A549 (cell line): ENCODE measurements around the gene CDYL2. TPM values are rescaled to one million over a fixed set of nuclear protein-coding genes. Genes with fewer than 3 reads are reported as not detected.

Experiments
- ATAC-seq, 2 experiments: fragments of 200-7000 bp in 1 of 2; fragments of >200 bp in 1 of 2; cut with Nextera tagmentation in 1 of 2; cut with Tn5 transposase in 1 of 2; 3 replicates each; pipeline versions ENCODE4 v1.8.0 to v1.9.1; 2018 to 2020; ENCODE audit warnings: mild to moderate bottlenecking in 1 of 2, moderate library complexity in 1 of 2
- CTCF ChIA-PET: fragments of 300-600 bp; sonication (Branson Sonifier 250); formaldehyde crosslinking; extraction: SDS; loops from one replicate; lab custom pipeline; 2021; ENCODE audit warnings: antibody characterized with exemption, inconsistent platforms; lab: Yijun Ruan, JAX
- POLR2A ChIA-PET: fragments of 350-600 bp; formaldehyde crosslinking; extraction: SDS; loops from one replicate; lab custom pipeline; 2021; ENCODE audit warnings: antibody characterized with exemption, inconsistent platforms; lab: Yijun Ruan, JAX
- DNase-seq, 2 experiments: peaks; one replicate each; pipeline versions ENCODE4 v3.0.0 to v3.0.0-alpha.2; 2011 to 2016; ENCODE audit warnings: low read depth in 1 of 2, low spot score in 1 of 2
- FAIRE-seq: peaks from 2 replicates; lab custom pipeline; 2011; peaks lifted over from hg19 to GRCh38; lab: Jason Lieb, UNC
- H3K27ac ChIP-seq, 2 experiments: fragments of >200 bp; sonication (Bioruptor Twin); formaldehyde crosslinking; 3 replicates each; pipeline ENCODE4 v1.5.1; 2016 to 2017
- H3K4me1 ChIP-seq: fragments of >200 bp; sonication (Bioruptor Twin); formaldehyde crosslinking; 3 replicates; pipeline ENCODE4 v1.6.1; 2016
- H3K4me2 ChIP-seq: fragments of >200 bp; sonication (Bioruptor Twin); formaldehyde crosslinking; 3 replicates; pipeline ENCODE4 v1.6.1; 2016
- H3K4me3 ChIP-seq: fragments of >200 bp; sonication (Bioruptor Twin); formaldehyde crosslinking; 3 replicates; pipeline ENCODE4 v1.5.1; 2016
- H3K9me3 ChIP-seq: fragments of >200 bp; sonication (Bioruptor Twin); formaldehyde crosslinking; 3 replicates; pipeline ENCODE4 v1.6.1; 2016
- BHLHE40 ChIP-seq: IDR thresholded peaks from 2 replicates; pipeline ENCODE4 v1.6.1; 2012; ENCODE audit warnings: low read depth, low read length, inconsistent platforms
- CBX2 ChIP-seq: fragments of 200-600 bp; sonication (generic); IDR thresholded peaks from 2 replicates; pipeline ENCODE4 v1.6.1; 2016; ENCODE audit warnings: low read depth, mild to moderate bottlenecking, borderline replicate concordance
- CBX8 ChIP-seq: fragments of 200-600 bp; sonication (generic); IDR thresholded peaks from 2 replicates; pipeline ENCODE4 v1.6.1; 2016
- CHD2 ChIP-seq: fragments of 150-350 bp; IDR thresholded peaks from 2 replicates; pipeline ENCODE4 v1.6.1; 2014; ENCODE audit warnings: low read length; ENCODE audit not compliant: partially characterized antibody
- CHD4 ChIP-seq: fragments of 200-600 bp; sonication (generic); IDR thresholded peaks from 2 replicates; pipeline ENCODE4 v1.6.1; 2016; ENCODE audit warnings: antibody characterized with exemption, mild to moderate bottlenecking, borderline replicate concordance
- ELK1 ChIP-seq: fragments of 150-350 bp; IDR thresholded peaks from 2 replicates; pipeline ENCODE4 v1.6.1; 2014; ENCODE audit warnings: low read depth, mild to moderate bottlenecking, low read length
- EP300 ChIP-seq, 2 experiments: fragments of >200 bp; sonication (Bioruptor Twin); formaldehyde crosslinking; IDR thresholded peaks; 2 replicates in 1 of 2; 3 replicates in 1 of 2; pipeline ENCODE4 v1.6.1; 2016 to 2017
- ESRRA ChIP-seq: fragments of 150-350 bp; IDR thresholded peaks from 2 replicates; pipeline ENCODE4 v1.6.1; 2014; ENCODE audit warnings: mild to moderate bottlenecking, low read length, borderline replicate concordance
- GATA3 ChIP-seq: IDR thresholded peaks from 2 replicates; pipeline ENCODE4 v1.6.1; 2012; ENCODE audit warnings: borderline replicate concordance
- HDAC2 ChIP-seq: fragments of 200-600 bp; sonication (generic); IDR thresholded peaks from 2 replicates; pipeline ENCODE4 v1.6.1; 2016
- HEYL ChIP-seq: fragments of 250-450 bp; sonication (Bioruptor Pico); IDR thresholded peaks from 2 replicates; pipeline ENCODE4 v1.8.0; 2021; ENCODE audit warnings: mild to moderate bottlenecking, moderate library complexity
- JUNB ChIP-seq: fragments of >200 bp; sonication (Bioruptor Twin); formaldehyde crosslinking; IDR thresholded peaks from 2 replicates; pipeline ENCODE4 v1.6.1; 2016
- KDM5A ChIP-seq: fragments of 200-600 bp; sonication (generic); IDR thresholded peaks from 2 replicates; pipeline ENCODE4 v1.6.1; 2016; ENCODE audit warnings: antibody characterized with exemption, mild to moderate bottlenecking
- MAX ChIP-seq: IDR thresholded peaks from 2 replicates; pipeline ENCODE4 v1.6.1; 2012
- MAZ ChIP-seq: fragments of 150-350 bp; IDR thresholded peaks from 2 replicates; pipeline ENCODE4 v1.6.1; 2014; ENCODE audit warnings: antibody characterized with exemption, low read depth, low read length, borderline replicate concordance
- MYC ChIP-seq: IDR thresholded peaks from 2 replicates; pipeline ENCODE4 v1.6.1; 2012; ENCODE audit warnings: mild to moderate bottlenecking, inconsistent platforms, low read length, improper control_type of control experiment, borderline replicate concordance
- NFE2L2 ChIP-seq: fragments of 150-350 bp; conservative IDR thresholded peaks from 2 replicates; pipeline ENCODE4 v1.6.1; 2014; ENCODE audit warnings: low read length
- PHF8 ChIP-seq: fragments of 200-600 bp; sonication (generic); IDR thresholded peaks from 2 replicates; pipeline ENCODE4 v1.6.1; 2016; ENCODE audit warnings: low read depth, mild to moderate bottlenecking, antibody characterized with exemption, moderate library complexity, borderline replicate concordance
- POLR2A ChIP-seq: IDR thresholded peaks from 2 replicates; pipeline ENCODE4 v1.6.1; 2012; ENCODE audit warnings: mild to moderate bottlenecking, low read length
- RAD21 ChIP-seq, 2 experiments: fragments of >200 bp in 1 of 2; sonication (Bioruptor Twin) in 1 of 2; formaldehyde crosslinking in 1 of 2; IDR thresholded peaks in 1 of 2; conservative IDR thresholded peaks in 1 of 2; 2 replicates in 1 of 2; 3 replicates in 1 of 2; pipeline ENCODE4 v1.6.1; 2012 to 2018; ENCODE audit warnings: inconsistent platforms in 1 of 2
- RARB ChIP-seq: fragments of 250-450 bp; sonication (Bioruptor Pico); IDR thresholded peaks from 2 replicates; pipeline ENCODE4 v1.8.0; 2021; ENCODE audit warnings: mild to moderate bottlenecking, moderate library complexity
- RCOR1 ChIP-seq: fragments of 150-350 bp; IDR thresholded peaks from 2 replicates; pipeline ENCODE4 v1.6.1; 2014; ENCODE audit warnings: antibody characterized with exemption, low read length, low read depth
- REST ChIP-seq: fragments of 200-600 bp; sonication (generic); IDR thresholded peaks from 2 replicates; pipeline ENCODE4 v1.6.1; 2016; ENCODE audit warnings: antibody characterized with exemption, mild to moderate bottlenecking, moderate library complexity
- RNF2 ChIP-seq: fragments of 200-600 bp; sonication (generic); IDR thresholded peaks from 2 replicates; pipeline ENCODE4 v1.6.1; 2016; ENCODE audit warnings: low read depth, mild to moderate bottlenecking, antibody characterized with exemption, moderate library complexity, borderline replicate concordance
- SMC3 ChIP-seq: fragments of >200 bp; sonication (Bioruptor Twin); formaldehyde crosslinking; IDR thresholded peaks from 3 replicates; pipeline ENCODE4 v1.6.1; 2018; ENCODE audit warnings: inconsistent platforms
- TFCP2L1 ChIP-seq: fragments of 250-450 bp; sonication (Bioruptor Pico); IDR thresholded peaks from 2 replicates; pipeline ENCODE4 v1.5.0; 2021; ENCODE audit warnings: mild to moderate bottlenecking
- WGBS: methylation state at CpG from one replicate; pipeline ENCODE4 v1.1.6; 2017; ENCODE audit errors: missing lambda C conversion rate; 5-methylcytosine and 5-hydroxymethylcytosine counted together
- polyA plus RNA-seq, 4 experiments: library from polyadenylated mRNA; depleted of rRNA in 3 of 4; stranded (reverse); fragments of >200 nt; fragmentation: RNase III in 1 of 4; extraction: RNeasy Plus Mini Kit Qiagen cat#74134 plus additional on column Dnase treatment in 1 of 4; gene quantifications; 2 replicates in 3 of 4; 3 replicates in 1 of 4; pipeline ENCODE4 v1.2.3, GENCODE V29; 2011 to 2017
- TF ChIP-seq, protein P1 (sequence below): fragments of >200 bp; sonication (Bioruptor Twin); formaldehyde crosslinking; IDR thresholded peaks from 3 replicates; pipeline ENCODE4 v1.6.1; 2016
- TF ChIP-seq, protein P2 (sequence below): fragments of 250-450 bp; sonication (Bioruptor Pico); IDR thresholded peaks from 2 replicates; pipeline ENCODE4 v1.5.0; 2021; ENCODE audit warnings: mild to moderate bottlenecking, moderate library complexity, borderline replicate concordance
- TF ChIP-seq, protein P3 (sequence below): fragments of >200 bp; sonication (Bioruptor Twin); formaldehyde crosslinking; IDR thresholded peaks from 3 replicates; pipeline ENCODE4 v1.5.1; 2016

Gene CDYL2
- polyA plus RNA-seq, 2 of the 4 experiments (the other 2 are of a cell fraction) = 0.05 to 0.10 TPM

GRCh38 chr16:80708823-80709222 lies 95.6 kb downstream of the CDYL2 start:
- H3K4me1 ChIP-seq = no peaks in the 10 kb centered on the region
- POLR2A ChIA-PET = no interaction called here
- no peak for TF ChIP-seq RAD21 (conservative IDR thresholded peaks at IDR 0.05 in 1 of 2, IDR thresholded peaks at IDR 0.05 in 1 of 2)
- no peak for TF ChIP-seq RCOR1
- no peak for TF ChIP-seq RNF2
- TF ChIP-seq MAZ = no peak
- no peak for TF ChIP-seq TFCP2L1 (CRISPR knock-in tag)
- TF ChIP-seq CBX8 = no peak
- no peak for TF ChIP-seq PHF8
- TF ChIP-seq EP300 (IDR thresholded peaks at IDR 0.05) = no peak
- TF ChIP-seq REST = no peak
- TF ChIP-seq HEYL (CRISPR knock-in tag) = no peak
- TF ChIP-seq BHLHE40 = no peak
- TF ChIP-seq MAX = no peak
- TF ChIP-seq MYC = no peak
- TF ChIP-seq NFE2L2 = no peak
- no peak for TF ChIP-seq ELK1
- TF ChIP-seq, protein P1, sequence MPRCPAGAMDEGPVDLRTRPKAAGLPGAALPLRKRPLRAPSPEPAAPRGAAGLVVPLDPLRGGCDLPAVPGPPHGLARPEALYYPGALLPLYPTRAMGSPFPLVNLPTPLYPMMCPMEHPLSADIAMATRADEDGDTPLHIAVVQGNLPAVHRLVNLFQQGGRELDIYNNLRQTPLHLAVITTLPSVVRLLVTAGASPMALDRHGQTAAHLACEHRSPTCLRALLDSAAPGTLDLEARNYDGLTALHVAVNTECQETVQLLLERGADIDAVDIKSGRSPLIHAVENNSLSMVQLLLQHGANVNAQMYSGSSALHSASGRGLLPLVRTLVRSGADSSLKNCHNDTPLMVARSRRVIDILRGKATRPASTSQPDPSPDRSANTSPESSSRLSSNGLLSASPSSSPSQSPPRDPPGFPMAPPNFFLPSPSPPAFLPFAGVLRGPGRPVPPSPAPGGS = no peak
- TF ChIP-seq CBX2 = no peak
- TF ChIP-seq GATA3 = no peak
- no peak overlapping the region for H3K4me3 ChIP-seq
- CTCF ChIA-PET = no interaction called here
- DNase-seq (no peak), ATAC-seq (no peak), FAIRE-seq (no peak)
- H3K27ac ChIP-seq = no peak overlapping the region
- no peak overlapping the region for H3K4me2 ChIP-seq
- WGBS = 32% methylated on average over 9 of the region's 9 CpGs
- H3K9me3 ChIP-seq = 0 out of 3 replicates have a peak, but pooled peaks cover 3% of the 10 kb centered on the region

DNA sequence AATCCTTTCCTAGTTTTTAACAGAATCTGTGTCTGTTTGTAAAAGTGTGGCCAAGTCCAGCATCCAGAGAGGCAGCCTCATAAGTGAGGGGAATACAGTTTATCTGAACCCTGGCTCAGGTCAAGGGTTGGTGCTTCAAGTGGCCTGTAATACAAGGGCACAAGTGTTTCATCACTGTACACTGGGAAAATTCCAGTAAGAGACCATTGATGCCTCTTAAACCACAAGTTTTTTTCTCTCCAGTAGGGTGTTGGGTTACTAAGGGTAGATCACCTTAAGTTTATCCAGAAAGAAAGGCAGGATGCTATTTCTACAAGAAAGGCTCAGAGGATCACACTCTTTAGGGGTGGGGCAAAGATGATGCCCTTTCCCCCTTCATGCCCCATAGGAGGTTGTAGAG lies 96.7 kb downstream of the CDYL2 start:
- FAIRE-seq = no peak
- ATAC-seq = no peak
- H3K27ac ChIP-seq = no peak overlapping the region
- H3K9me3 ChIP-seq = no peaks in the 10 kb centered on the region
- H3K4me3 ChIP-seq = no peak overlapping the region
- no peak overlapping the region for H3K4me2 ChIP-seq
- no peak for DNase-seq
- ChIA-PET CTCF (no interaction called here), POLR2A (no interaction called here)
- H3K4me1 ChIP-seq = no peaks in the 10 kb centered on the region
- TF ChIP-seq JUNB (no peak), EP300 (IDR thresholded peaks at IDR 0.05) (no peak), CBX8 (no peak), RARB (CRISPR knock-in tag) (no peak), HDAC2 (no peak), CHD2 (no peak), KDM5A (no peak), ESRRA (no peak), POLR2A (no peak), SMC3 (no peak), CHD4 (no peak)
- TF ChIP-seq, protein P1 = no peak
- TF ChIP-seq, protein P2, sequence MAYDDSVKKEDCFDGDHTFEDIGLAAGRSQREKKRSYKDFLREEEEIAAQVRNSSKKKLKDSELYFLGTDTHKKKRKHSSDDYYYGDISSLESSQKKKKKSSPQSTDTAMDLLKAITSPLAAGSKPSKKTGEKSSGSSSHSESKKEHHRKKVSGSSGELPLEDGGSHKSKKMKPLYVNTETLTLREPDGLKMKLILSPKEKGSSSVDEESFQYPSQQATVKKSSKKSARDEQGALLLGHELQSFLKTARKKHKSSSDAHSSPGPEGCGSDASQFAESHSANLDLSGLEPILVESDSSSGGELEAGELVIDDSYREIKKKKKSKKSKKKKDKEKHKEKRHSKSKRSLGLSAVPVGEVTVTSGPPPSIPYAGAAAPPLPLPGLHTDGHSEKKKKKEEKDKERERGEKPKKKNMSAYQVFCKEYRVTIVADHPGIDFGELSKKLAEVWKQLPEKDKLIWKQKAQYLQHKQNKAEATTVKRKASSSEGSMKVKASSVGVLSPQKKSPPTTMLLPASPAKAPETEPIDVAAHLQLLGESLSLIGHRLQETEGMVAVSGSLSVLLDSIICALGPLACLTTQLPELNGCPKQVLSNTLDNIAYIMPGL = no peak
- TF ChIP-seq, protein P3, sequence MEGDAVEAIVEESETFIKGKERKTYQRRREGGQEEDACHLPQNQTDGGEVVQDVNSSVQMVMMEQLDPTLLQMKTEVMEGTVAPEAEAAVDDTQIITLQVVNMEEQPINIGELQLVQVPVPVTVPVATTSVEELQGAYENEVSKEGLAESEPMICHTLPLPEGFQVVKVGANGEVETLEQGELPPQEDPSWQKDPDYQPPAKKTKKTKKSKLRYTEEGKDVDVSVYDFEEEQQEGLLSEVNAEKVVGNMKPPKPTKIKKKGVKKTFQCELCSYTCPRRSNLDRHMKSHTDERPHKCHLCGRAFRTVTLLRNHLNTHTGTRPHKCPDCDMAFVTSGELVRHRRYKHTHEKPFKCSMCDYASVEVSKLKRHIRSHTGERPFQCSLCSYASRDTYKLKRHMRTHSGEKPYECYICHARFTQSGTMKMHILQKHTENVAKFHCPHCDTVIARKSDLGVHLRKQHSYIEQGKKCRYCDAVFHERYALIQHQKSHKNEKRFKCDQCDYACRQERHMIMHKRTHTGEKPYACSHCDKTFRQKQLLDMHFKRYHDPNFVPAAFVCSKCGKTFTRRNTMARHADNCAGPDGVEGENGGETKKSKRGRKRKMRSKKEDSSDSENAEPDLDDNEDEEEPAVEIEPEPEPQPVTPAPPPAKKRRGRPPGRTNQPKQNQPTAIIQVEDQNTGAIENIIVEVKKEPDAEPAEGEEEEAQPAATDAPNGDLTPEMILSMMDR = no peak
